ENCODE measurements around the gene MPPE1. TPM values are rescaled to one million over a fixed set of nuclear protein-coding genes. Genes with fewer than 3 reads are reported as not detected.

The MPPE1 gene
- total and polyA plus RNA-seq, 4 experiments from 2014 or later = 28.5 to 79.7 (median 59.6) TPM

DNA sequence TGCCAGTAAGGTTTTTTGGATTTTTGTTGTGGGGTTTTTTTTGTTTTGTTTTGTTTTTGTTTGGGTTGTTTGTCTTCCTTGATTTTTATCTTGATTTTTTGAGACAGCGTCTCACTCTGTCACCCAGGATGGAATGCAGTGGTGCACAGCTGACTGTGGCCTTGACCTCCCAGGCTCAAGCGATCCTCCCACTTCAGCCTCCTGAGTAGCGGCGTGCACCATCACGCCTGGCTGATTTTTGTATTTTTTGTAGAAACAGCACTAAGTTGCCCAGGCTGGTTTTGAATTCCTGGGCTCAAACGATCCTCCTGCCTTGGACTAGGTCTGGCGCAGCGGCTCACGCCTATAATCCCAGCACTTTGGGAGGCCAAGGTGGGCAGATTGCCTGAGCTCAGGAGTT is 16.4 kb downstream of the MPPE1 start:
- Mint-ChIP-seq H3K27ac (peak overlapping the region in 1 of 7 donors; percentile 3), H3K4me3 (no peak overlapping the region), H3K27me3 (no peaks in the 10 kb centered on the region), H3K4me1 (peaks cover 0 to 3% (median under 1%) of the 10 kb centered on the region in 4 donors), H3K9me3 (peaks cover 0 to 2% (median 0%) of the 10 kb centered on the region in 8 donors), H3K36me3 (peaks cover 40 to 63% of the 10 kb centered on the region in 2 donors)
- intact Hi-C loops (cut with micrococcal nuclease) = no loop called here
- H3K36me3 ChIP-seq (ENCODE audit: insufficient read depth, low read length) = peaks cover 43% of the 10 kb centered on the region
- H3K4me1 ChIP-seq (ENCODE audit: insufficient read depth, low read length) = no peaks in the 10 kb centered on the region
- H3K4me3 ChIP-seq (ENCODE audit: low read length in 2 of 2) = no peak overlapping the region
- ChIA-PET CTCF (ENCODE audit: partially characterized antibody) (no interaction called here), POLR2A (ENCODE audit: partially characterized antibody) (no interaction called here)
- H3K27me3 ChIP-seq (ENCODE audit: insufficient read depth, low read length) = no peaks in the 10 kb centered on the region
- DNase-seq = no peak
- H3K9me3 ChIP-seq (ENCODE audit: control insufficient read depth in 1 of 2, low read length in 2 of 2) = no peaks in the 10 kb centered on the region
- H3K27ac ChIP-seq (ENCODE audit: low read depth, low read length) = no peak overlapping the region

DNA sequence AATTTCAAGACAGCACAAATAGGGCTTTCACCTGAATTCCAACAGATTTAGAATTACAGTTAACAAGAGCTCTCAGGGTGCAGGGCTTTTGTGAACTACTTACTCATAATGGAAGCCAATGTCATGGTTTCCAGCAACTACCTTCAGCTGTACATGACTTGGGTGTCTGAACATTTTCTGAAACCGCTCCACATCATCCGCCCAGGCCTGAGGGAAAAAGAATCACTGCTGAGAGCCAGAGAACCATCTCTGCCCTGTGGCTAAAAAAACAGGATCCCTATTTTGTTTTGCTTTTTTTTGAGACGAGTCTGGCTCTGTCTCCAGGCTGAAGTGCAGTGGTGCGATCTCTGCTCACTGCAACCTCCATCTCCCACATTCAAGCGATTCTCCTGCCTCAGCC is 18.8 kb downstream of the MPPE1 start:
- Histone ChIP-seq H3K9me3 (ENCODE audit: control insufficient read depth in 1 of 2, low read length in 2 of 2) (no peaks in the 10 kb centered on the region), H3K36me3 (ENCODE audit: insufficient read depth, low read length) (peaks cover 63% of the 10 kb centered on the region), H3K4me1 (ENCODE audit: insufficient read depth, low read length) (no peaks in the 10 kb centered on the region), H3K27me3 (ENCODE audit: insufficient read depth, low read length) (no peaks in the 10 kb centered on the region), H3K27ac (ENCODE audit: low read depth, low read length) (no peak overlapping the region), H3K4me3 (ENCODE audit: low read length in 2 of 2) (no peak overlapping the region)
- H3K4me1 Mint-ChIP-seq = peaks cover 0 to 3% (median under 1%) of the 10 kb centered on the region in 4 donors
- intact Hi-C loops (cut with micrococcal nuclease) = no loop called here
- no peak overlapping the region for H3K4me3 Mint-ChIP-seq
- DNase-seq = no peak
- H3K27ac Mint-ChIP-seq = no peak overlapping the region
- ChIA-PET CTCF (ENCODE audit: partially characterized antibody) (interaction anchor here (1.1 kb wide), 1 partner anchor 150 kb away, joined by 3 read pairs; no protein-coding TSS in a partner anchor), POLR2A (ENCODE audit: partially characterized antibody) (no interaction called here)
- no peaks in the 10 kb centered on the region for H3K27me3 Mint-ChIP-seq
- peaks cover 47 to 70% of the 10 kb centered on the region in 2 donors for H3K36me3 Mint-ChIP-seq
- peaks cover 0 to 2% (median 0%) of the 10 kb centered on the region in 8 donors for H3K9me3 Mint-ChIP-seq

DNA sequence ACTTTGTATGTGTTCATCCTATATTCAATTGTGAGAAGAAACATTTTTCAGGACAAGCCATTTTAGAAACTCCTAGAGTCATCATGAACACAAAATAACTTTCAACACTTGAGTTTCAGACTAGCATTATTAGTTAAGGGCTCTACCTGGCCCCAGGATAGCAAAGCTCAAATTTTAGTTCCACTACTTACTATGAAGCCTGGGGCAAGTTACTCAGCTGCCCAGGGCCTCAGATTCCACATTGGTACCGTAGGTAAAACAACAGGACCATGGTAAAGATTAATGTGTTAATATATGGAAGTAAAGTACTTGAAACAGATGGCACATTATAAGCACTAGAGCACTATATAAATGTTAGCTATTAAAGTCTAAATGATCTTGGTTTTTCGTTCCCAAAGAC is 19.4 kb downstream of the MPPE1 start:
- Mint-ChIP-seq H3K27me3 (no peaks in the 10 kb centered on the region), H3K9me3 (peaks cover 0 to 2% (median 0%) of the 10 kb centered on the region in 8 donors), H3K36me3 (peaks cover 49 to 73% of the 10 kb centered on the region in 2 donors), H3K27ac (no peak overlapping the region), H3K4me3 (no peak overlapping the region), H3K4me1 (peaks cover 0 to 3% (median 0%) of the 10 kb centered on the region in 4 donors)
- POLR2A ChIA-PET (ENCODE audit: partially characterized antibody) = no interaction called here
- H3K4me3 ChIP-seq (ENCODE audit: low read length in 2 of 2) = no peak overlapping the region
- DNase-seq = no peak
- CTCF ChIA-PET (ENCODE audit: partially characterized antibody) = interaction anchor here (1.1 kb wide), 1 partner anchor 150 kb away, joined by 3 read pairs; no protein-coding TSS in a partner anchor
- H3K27me3 ChIP-seq (ENCODE audit: insufficient read depth, low read length) = no peaks in the 10 kb centered on the region
- H3K27ac ChIP-seq (ENCODE audit: low read depth, low read length) = no peak overlapping the region
- H3K4me1 ChIP-seq (ENCODE audit: insufficient read depth, low read length) = no peaks in the 10 kb centered on the region
- H3K9me3 ChIP-seq (ENCODE audit: control insufficient read depth in 1 of 2, low read length in 2 of 2) = no peaks in the 10 kb centered on the region
- intact Hi-C loops (cut with micrococcal nuclease) = no loop called here
- peaks cover 68% of the 10 kb centered on the region for H3K36me3 ChIP-seq (ENCODE audit: insufficient read depth, low read length)

DNA sequence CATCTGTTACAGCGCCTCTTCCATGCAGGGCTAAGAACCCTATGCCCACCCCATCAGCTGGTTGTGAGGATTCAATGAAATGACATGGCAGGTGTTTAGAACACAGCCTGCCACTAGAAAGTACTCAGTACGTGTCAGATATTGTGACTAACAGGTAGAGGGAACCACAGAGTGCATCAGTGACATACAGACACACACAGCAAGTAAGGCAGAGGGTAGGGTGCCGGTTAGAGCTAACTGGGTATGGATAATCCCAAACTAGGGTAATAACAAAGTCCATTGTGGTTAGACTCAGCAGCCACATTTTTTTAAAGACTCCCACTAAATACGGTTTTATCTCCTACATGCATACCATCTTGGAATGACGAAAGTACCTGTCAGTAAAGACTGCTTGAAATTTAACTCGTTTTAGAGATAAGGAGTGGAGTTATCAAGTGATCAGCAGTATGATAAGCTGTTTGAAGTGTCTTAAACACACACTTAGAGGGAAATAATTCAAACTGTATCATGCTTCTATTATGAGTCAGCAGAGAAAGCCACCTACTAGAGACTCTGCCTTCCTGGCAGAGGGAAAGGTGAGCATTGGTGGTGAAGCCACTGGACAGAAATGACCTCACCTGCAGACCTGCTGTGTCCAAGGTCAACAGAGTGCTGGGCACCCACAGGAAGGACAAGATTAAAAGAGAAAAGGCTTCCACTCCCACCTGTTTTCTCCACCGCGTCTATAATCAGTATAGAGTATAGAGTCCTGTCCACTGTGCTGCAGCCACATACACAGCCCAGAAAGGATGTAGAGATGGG is 20.6 kb downstream of the MPPE1 start:
- H3K4me3 Mint-ChIP-seq = no peak overlapping the region
- peaks cover 60% of the 10 kb centered on the region for H3K36me3 ChIP-seq (ENCODE audit: insufficient read depth, low read length)
- no peak for DNase-seq
- H3K4me3 ChIP-seq (ENCODE audit: low read length in 2 of 2) = no peak overlapping the region
- H3K4me1 Mint-ChIP-seq = no peaks in the 10 kb centered on the region
- no peaks in the 10 kb centered on the region for H3K9me3 ChIP-seq (ENCODE audit: control insufficient read depth in 1 of 2, low read length in 2 of 2)
- no peaks in the 10 kb centered on the region for H3K4me1 ChIP-seq (ENCODE audit: insufficient read depth, low read length)
- intact Hi-C loops (cut with micrococcal nuclease) = no loop called here
- peak overlapping the region in 2 of 7 donors; percentile 18 to 22 for H3K27ac Mint-ChIP-seq
- no peaks in the 10 kb centered on the region for H3K27me3 ChIP-seq (ENCODE audit: insufficient read depth, low read length)
- H3K27me3 Mint-ChIP-seq = no peaks in the 10 kb centered on the region
- peaks cover 44 to 69% of the 10 kb centered on the region in 2 donors for H3K36me3 Mint-ChIP-seq
- H3K9me3 Mint-ChIP-seq = peaks cover 0 to under 1% (median 0%) of the 10 kb centered on the region in 8 donors
- ChIA-PET POLR2A (ENCODE audit: partially characterized antibody) (no interaction called here), CTCF (ENCODE audit: partially characterized antibody) (no interaction called here)
- H3K27ac ChIP-seq (ENCODE audit: low read depth, low read length) = no peak overlapping the region

DNA sequence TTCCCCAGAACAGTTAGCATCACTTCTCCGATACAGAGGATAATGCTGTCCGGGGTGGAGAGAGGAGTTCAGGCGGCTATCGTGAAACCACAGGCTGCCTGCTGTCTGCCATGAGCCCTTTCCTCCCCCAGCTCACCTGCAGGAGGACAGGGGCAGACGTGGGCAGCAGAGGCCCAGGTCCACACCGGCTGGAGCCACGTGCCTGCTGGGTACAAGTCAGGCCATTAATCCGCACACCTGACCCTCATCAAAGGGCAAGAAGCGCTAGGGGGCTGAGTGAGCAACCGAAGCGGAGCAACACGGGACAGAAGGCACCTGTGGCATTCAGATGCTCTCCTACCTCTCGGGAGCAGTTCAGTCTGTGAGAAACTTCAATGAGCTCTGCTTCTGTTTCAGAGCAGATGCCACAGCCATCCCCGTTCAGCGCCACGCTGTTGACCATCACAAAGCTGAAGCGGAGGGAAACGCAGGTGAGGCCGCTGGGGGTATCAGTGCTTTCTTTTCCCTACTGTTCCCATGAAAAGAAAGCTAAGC is 21.5 kb downstream of the MPPE1 start:
- no peak overlapping the region for H3K27ac Mint-ChIP-seq

DNA sequence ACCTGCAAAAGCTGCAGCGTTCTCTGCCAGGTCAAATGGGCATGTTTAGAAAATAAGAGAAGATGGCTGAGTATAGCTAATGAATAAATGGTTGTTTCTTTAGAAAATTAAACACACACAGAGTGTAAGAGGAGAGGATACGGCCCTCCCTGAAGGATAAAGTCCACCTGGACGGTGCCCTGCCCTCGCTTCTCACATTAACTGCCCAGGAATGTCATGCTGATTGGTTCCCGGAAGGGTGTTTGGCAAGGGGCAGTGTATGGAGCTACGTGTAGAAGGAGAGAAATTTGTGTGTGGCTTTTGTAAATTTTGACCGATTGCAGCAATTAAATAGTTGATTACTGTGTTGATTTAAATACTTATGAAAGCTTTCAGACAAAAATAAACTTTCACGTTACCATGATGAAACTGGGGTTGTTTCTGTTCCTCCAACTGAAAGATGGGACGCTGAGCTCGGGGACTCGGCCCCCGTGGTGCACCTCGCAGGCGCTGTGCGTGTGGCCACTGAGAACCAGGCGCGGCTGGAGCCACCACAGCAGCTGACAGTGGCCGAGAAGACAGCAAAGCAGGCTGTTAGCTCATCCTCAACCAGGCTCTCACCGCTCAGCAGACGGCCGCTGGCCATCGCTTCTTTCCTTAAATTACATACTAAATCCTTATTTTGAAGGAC is 22.7 kb downstream of the MPPE1 start:
- H3K4me1 ChIP-seq (ENCODE audit: insufficient read depth, low read length) = no peaks in the 10 kb centered on the region
- no peak overlapping the region for H3K4me3 ChIP-seq (ENCODE audit: low read length in 2 of 2)
- POLR2A ChIA-PET (ENCODE audit: partially characterized antibody) = no interaction called here
- CTCF ChIA-PET (ENCODE audit: partially characterized antibody) = no interaction called here
- no peaks in the 10 kb centered on the region for H3K27me3 ChIP-seq (ENCODE audit: insufficient read depth, low read length)
- H3K9me3 Mint-ChIP-seq = no peaks in the 10 kb centered on the region
- no peak overlapping the region for H3K27ac ChIP-seq (ENCODE audit: low read depth, low read length)
- H3K4me3 Mint-ChIP-seq = no peak overlapping the region
- H3K36me3 ChIP-seq (ENCODE audit: insufficient read depth, low read length) = peaks cover 52% of the 10 kb centered on the region
- no peaks in the 10 kb centered on the region for H3K27me3 Mint-ChIP-seq
- intact Hi-C loops (cut with micrococcal nuclease) = no loop called here
- no peak overlapping the region for H3K27ac Mint-ChIP-seq
- no peaks in the 10 kb centered on the region for H3K4me1 Mint-ChIP-seq
- no peak for DNase-seq
- H3K9me3 ChIP-seq (ENCODE audit: control insufficient read depth in 1 of 2, low read length in 2 of 2) = no peaks in the 10 kb centered on the region
- H3K36me3 Mint-ChIP-seq = peaks cover 51 to 77% of the 10 kb centered on the region in 2 donors

More for the DNA sequence above, 21.5 kb downstream of the MPPE1 start:
- Histone ChIP-seq H3K4me1 (ENCODE audit: insufficient read depth, low read length) (no peaks in the 10 kb centered on the region), H3K36me3 (ENCODE audit: insufficient read depth, low read length) (peaks cover 58% of the 10 kb centered on the region), H3K27me3 (ENCODE audit: insufficient read depth, low read length) (no peaks in the 10 kb centered on the region), H3K27ac (ENCODE audit: low read depth, low read length) (no peak overlapping the region), H3K4me3 (ENCODE audit: low read length in 2 of 2) (no peak overlapping the region), H3K9me3 (ENCODE audit: control insufficient read depth in 1 of 2, low read length in 2 of 2) (no peaks in the 10 kb centered on the region)
- Mint-ChIP-seq H3K4me3 (no peak overlapping the region), H3K27me3 (no peaks in the 10 kb centered on the region), H3K4me1 (no peaks in the 10 kb centered on the region), H3K9me3 (no peaks in the 10 kb centered on the region), H3K36me3 (peaks cover 47 to 73% of the 10 kb centered on the region in 2 donors)
- intact Hi-C loops (cut with micrococcal nuclease) = no loop called here
- ChIA-PET POLR2A (ENCODE audit: partially characterized antibody) (no interaction called here), CTCF (ENCODE audit: partially characterized antibody) (no interaction called here)
- DNase-seq = no peak

DNA sequence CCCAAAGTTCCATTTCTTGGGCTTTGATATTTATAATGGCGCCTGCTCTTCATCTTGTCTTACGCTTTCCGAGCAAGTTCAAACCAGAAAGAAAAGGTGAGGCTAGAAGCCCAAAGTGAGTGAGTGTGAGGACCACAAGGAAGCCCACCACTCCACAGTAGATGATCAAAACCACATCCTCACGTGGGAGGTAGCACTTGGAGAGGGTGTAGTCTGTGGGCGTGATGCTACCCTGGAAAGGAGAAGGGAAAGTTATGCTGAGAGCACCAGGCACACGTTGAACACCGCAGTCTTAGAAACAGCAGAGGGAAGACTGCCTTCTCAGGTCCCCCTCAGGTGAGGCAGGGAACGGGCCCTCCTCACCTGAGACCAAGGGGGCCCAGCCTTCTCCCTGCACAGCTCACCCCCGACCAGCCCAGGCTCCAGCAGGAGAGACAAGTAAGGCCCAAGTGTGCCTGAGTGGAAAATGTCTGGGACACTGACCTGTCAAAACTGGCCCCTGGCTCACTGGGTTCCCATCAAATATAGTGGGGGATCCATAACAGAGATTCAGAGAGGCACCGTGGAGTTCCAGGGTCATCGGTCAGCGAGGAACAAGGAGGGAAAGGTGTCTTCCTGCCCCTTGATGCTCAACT is 23.6 kb downstream of the MPPE1 start:
- no peaks in the 10 kb centered on the region for H3K9me3 Mint-ChIP-seq
- Histone ChIP-seq H3K4me3 (ENCODE audit: low read length in 2 of 2) (no peak overlapping the region), H3K27me3 (ENCODE audit: insufficient read depth, low read length) (no peaks in the 10 kb centered on the region), H3K36me3 (ENCODE audit: insufficient read depth, low read length) (peaks cover 51% of the 10 kb centered on the region), H3K9me3 (ENCODE audit: control insufficient read depth in 1 of 2, low read length in 2 of 2) (no peaks in the 10 kb centered on the region), H3K27ac (ENCODE audit: low read depth, low read length) (no peak overlapping the region), H3K4me1 (ENCODE audit: insufficient read depth, low read length) (no peaks in the 10 kb centered on the region)
- H3K4me3 Mint-ChIP-seq = no peak overlapping the region
- no peak for DNase-seq
- POLR2A ChIA-PET (ENCODE audit: partially characterized antibody) = no interaction called here
- H3K4me1 Mint-ChIP-seq = no peaks in the 10 kb centered on the region
- no peak overlapping the region for H3K27ac Mint-ChIP-seq
- intact Hi-C loops (cut with micrococcal nuclease) = no loop called here
- CTCF ChIA-PET (ENCODE audit: partially characterized antibody) = no interaction called here
- peaks cover 51 to 76% of the 10 kb centered on the region in 2 donors for H3K36me3 Mint-ChIP-seq
- no peaks in the 10 kb centered on the region for H3K27me3 Mint-ChIP-seq
